Left ventricle myocardium inferior (tissue), 1 donor: Measurements from ENCODE around the gene APBB1. TPM values are rescaled to one million over a fixed set of nuclear protein-coding genes. Genes with fewer than 3 reads are reported as not detected.

ENCODE experiments used
- DNase-seq: peaks from one replicate; pipeline ENCODE4 v3.0.0-alpha.2; 2020
- H3K27ac ChIP-seq: fragments of 200-600 bp; replicated peaks from 2 replicates; pipeline ENCODE4 v1.8.0; 2021
- H3K27me3 ChIP-seq: fragments of 200-600 bp; 2 replicates; pipeline ENCODE4 v1.8.0; 2021; ENCODE audit warnings: low read depth
- H3K36me3 ChIP-seq: fragments of 200-600 bp; 2 replicates; pipeline ENCODE4 v1.8.0; 2021
- H3K4me1 ChIP-seq: fragments of 200-600 bp; 2 replicates; pipeline ENCODE4 v1.8.0; 2021
- H3K4me3 ChIP-seq: fragments of 200-600 bp; 2 replicates; pipeline ENCODE4 v1.8.0; 2021; ENCODE audit warnings: mild to moderate bottlenecking, moderate library complexity
- H3K9me3 ChIP-seq: fragments of 200-600 bp; replicated peaks from 2 replicates; pipeline ENCODE4 v1.8.0; 2021
- intact Hi-C: fragments of 100-400 bp; cut with micrococcal nuclease; formaldehyde crosslinking; loops from one replicate; pipeline ENCODE4 v1.11.0; 2022
- total RNA-seq: library from RNA; stranded (reverse); fragmentation: NEBNext Ultra II Directional; extraction: Animal tissue kit (Norgen Biotek cat#: 25700); gene quantifications from one replicate; pipeline ENCODE4 v1.2.1, GENCODE V29; 2021
- TF ChIP-seq, protein P1 (sequence below): fragments of 200-600 bp; IDR thresholded peaks from 2 replicates; pipeline ENCODE4 v1.8.0; 2021; ENCODE audit warnings: antibody characterized with exemption, mild to moderate bottlenecking, borderline replicate concordance
- donor health status: DM: no; HTN: yes; CAD: no; lungs with severe emphysema.

The APBB1 gene
- total RNA-seq, 1 donor from 2014 or later = 75.5 TPM

- Histone ChIP-seq H3K27me3 (no peaks in the 10 kb centered on the region), H3K4me3 (no peak overlapping the region), H3K4me1 (no peaks in the 10 kb centered on the region), H3K9me3 (no peaks in the 10 kb centered on the region), H3K27ac (no peak overlapping the region), H3K36me3 (peaks cover under 1% of the 10 kb centered on the region)
- intact Hi-C loops = loop anchor here (5.0 to 10.0 kb wide), 2 partner anchors 52 to 65 kb away; partner anchors contain the start of gene DNHD1
- no peak for DNase-seq
- TF ChIP-seq, protein P1, sequence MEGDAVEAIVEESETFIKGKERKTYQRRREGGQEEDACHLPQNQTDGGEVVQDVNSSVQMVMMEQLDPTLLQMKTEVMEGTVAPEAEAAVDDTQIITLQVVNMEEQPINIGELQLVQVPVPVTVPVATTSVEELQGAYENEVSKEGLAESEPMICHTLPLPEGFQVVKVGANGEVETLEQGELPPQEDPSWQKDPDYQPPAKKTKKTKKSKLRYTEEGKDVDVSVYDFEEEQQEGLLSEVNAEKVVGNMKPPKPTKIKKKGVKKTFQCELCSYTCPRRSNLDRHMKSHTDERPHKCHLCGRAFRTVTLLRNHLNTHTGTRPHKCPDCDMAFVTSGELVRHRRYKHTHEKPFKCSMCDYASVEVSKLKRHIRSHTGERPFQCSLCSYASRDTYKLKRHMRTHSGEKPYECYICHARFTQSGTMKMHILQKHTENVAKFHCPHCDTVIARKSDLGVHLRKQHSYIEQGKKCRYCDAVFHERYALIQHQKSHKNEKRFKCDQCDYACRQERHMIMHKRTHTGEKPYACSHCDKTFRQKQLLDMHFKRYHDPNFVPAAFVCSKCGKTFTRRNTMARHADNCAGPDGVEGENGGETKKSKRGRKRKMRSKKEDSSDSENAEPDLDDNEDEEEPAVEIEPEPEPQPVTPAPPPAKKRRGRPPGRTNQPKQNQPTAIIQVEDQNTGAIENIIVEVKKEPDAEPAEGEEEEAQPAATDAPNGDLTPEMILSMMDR = no peak
Observed at GRCh38 chr11:6442441-6442840, 23.5 kb upstream of the APBB1 start.

GRCh38 chr11:6440906-6441358 lies 22.0 kb upstream of the APBB1 start, which contains the start of gene HPX:
Gene HPX (minus strand): TSS chr11:6440987. CDS start chr11:6440963, 24 bp downstream.
- intact Hi-C loops = loop anchor here (5.0 to 10.0 kb wide), 2 partner anchors 54 to 64 kb away; partner anchors contain the start of gene DNHD1

GRCh38 chr11:6438979-6439571 lies 20.2 kb upstream of the APBB1 start:
- intact Hi-C loops = no loop called here
- no peak for DNase-seq

More at GRCh38 chr11:6440906-6441358, 22.0 kb upstream of the APBB1 start, which contains the start of gene HPX:
- H3K9me3 ChIP-seq = no peaks in the 10 kb centered on the region
- no peak within 1 kb of the TSS for H3K4me3 ChIP-seq
- DNase-seq = no peak
- H3K36me3 ChIP-seq = no peaks in the 10 kb centered on the region
- H3K27me3 ChIP-seq = no peaks in the 10 kb centered on the region
- TF ChIP-seq, protein P1 = no peak
- no peaks in the 10 kb centered on the region for H3K4me1 ChIP-seq
- H3K27ac ChIP-seq = no peak within 1 kb of the TSS

DNA sequence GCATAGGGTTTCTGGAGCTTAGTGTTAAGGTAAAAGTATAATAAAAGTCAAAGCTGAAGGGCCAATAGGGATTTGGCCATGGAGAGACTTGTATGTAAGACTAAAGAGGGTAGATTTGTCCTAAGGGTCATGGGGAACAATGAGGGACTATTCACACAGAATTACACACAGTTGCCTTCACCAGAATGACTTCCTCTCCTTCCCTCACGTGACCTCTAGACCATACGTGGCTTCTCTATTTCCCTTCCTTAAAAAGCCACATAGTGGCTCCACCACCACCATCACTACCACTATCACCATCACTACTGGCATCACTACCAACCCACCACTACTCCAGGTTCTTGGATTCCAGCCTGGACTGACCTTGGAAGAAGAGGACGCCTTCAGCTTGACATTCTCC lies 19.1 kb upstream of the APBB1 start:
- Histone ChIP-seq H3K4me3 (no peak overlapping the region), H3K27ac (no peak overlapping the region), H3K4me1 (no peaks in the 10 kb centered on the region), H3K27me3 (no peaks in the 10 kb centered on the region), H3K36me3 (no peaks in the 10 kb centered on the region), H3K9me3 (no peaks in the 10 kb centered on the region)
- intact Hi-C loops = no loop called here
- no peak for DNase-seq
- TF ChIP-seq, protein P1 = no peak

More at GRCh38 chr11:6438979-6439571, 20.2 kb upstream of the APBB1 start:
- no peak overlapping the region for H3K4me3 ChIP-seq
- no peak overlapping the region for H3K27ac ChIP-seq
- no peaks in the 10 kb centered on the region for H3K27me3 ChIP-seq
- no peaks in the 10 kb centered on the region for H3K9me3 ChIP-seq
- no peaks in the 10 kb centered on the region for H3K36me3 ChIP-seq
- H3K4me1 ChIP-seq = no peaks in the 10 kb centered on the region
- TF ChIP-seq, protein P1 = peak; percentile 74

DNA sequence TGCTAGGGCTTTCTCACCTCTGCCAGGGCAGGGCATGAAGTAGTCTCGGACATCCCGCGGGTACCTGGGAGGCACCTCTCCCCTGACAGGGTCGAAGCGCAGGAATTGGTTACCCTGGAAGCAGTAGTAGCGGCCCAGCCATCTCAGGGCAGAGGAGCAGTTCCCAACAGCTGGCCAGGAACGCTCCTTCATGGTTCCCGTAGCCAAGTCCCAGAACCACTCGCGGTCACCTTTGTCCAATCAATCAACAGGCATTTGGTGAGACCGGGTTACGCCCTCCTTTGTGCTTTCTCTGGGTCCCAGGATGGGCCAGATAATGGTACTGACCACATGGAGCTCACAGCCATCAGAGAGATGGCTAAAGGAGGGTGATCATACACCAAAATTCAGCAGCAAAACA lies 18.5 kb upstream of the APBB1 start:
- H3K4me1 ChIP-seq = no peaks in the 10 kb centered on the region
- H3K27ac ChIP-seq = no peak overlapping the region
- TF ChIP-seq, protein P1 = no peak
- no peaks in the 10 kb centered on the region for H3K36me3 ChIP-seq
- no peaks in the 10 kb centered on the region for H3K27me3 ChIP-seq
- no peak for DNase-seq
- H3K4me3 ChIP-seq = no peak overlapping the region
- intact Hi-C loops = no loop called here
- no peaks in the 10 kb centered on the region for H3K9me3 ChIP-seq
